ENCODE results near the gene OXCT2. TPM values are rescaled to one million over a fixed set of nuclear protein-coding genes. Genes with fewer than 3 reads are reported as not detected.

Gene OXCT2
- total and polyA plus RNA-seq, 9 of the 15 experiments (the other 6 are each of a cell fraction or from before 2014, with no cell fraction given) = 0.08 to 0.64 (median 0.22) TPM; not detected in 2

DNA sequence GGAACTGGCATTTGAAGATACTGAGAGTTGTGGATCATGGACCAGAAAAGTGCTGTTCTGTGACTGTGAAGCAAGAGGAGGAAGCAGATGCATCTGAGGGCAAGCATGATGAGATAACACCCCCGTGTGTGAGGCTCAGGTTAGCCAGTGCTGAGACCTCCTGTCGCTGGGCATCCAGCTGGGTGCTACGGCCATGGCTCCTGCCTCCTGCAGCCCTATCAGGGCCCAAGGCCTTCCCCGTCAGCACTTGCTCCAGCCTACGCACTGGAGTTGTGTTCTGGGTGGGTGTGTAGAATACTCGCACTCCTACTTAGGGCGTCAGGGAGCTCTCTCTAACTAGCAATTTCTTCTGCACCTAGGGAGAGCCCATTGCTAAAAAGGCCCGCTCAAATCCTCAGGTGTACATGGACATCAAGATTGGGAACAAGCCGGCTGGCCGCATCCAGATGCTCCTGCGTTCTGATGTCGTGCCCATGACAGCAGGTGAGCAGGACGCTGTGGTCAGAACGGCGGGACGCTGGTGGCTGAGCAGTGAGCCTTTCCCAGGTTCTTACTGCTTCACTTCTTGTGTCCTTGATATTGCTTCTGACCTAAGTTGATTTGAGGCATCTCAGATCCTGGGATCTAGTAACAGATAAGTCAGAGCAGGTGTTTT is 26.0 kb downstream of the OXCT2 start:
- ATAC-seq (no peak), DNase-seq (ENCODE audit: extremely low read depth in 1 of 4, low spot score in 3 of 4) (no peak), FAIRE-seq (no peak)
- ChIA-PET CTCF (ENCODE audit: low intra/inter-chr PET ratio) (no interaction called here), POLR2A (interaction anchor here (1.0 to 1.5 kb wide), 2 partner anchors 10 kb away, joined by 3 to 5 read pairs; no protein-coding TSS in a partner anchor)
- intact Hi-C loops (cut with micrococcal nuclease) = no loop called here
- Histone ChIP-seq H3K9ac (ENCODE audit: insufficient read depth in 1 of 2, low read depth in 2 of 2, low read length in 2 of 2) (no peak overlapping the region; a peak in 2 of 4 replicates), H3K4me1 (replicated peaks in 1 of 2; ENCODE audit: control insufficient read depth in 2 of 2, insufficient read depth in 2 of 2, low read length in 2 of 2) (peaks cover 3% of the 10 kb centered on the region in 2 experiments; a peak in 2 of 5 replicates), H3K36me3 (ENCODE audit: control insufficient read depth, insufficient read depth, low read length) (peaks cover 95% of the 10 kb centered on the region), H3K79me2 (ENCODE audit: control insufficient read depth, insufficient read depth, low read length) (peaks cover 8% of the 10 kb centered on the region; the same call in 2 of the 3 replicates), H3K9me3 (replicated peaks; ENCODE audit: control insufficient read depth, insufficient read depth, low read depth, low read length) (no peaks in the 10 kb centered on the region), H3K4me2 (ENCODE audit: insufficient read depth, low read length) (no peak overlapping the region), H3K27me3 (ENCODE audit: control insufficient read depth in 2 of 2, insufficient read depth in 2 of 2, low read length in 2 of 2) (no peaks in the 10 kb centered on the region), H3K9me1 (ENCODE audit: control insufficient read depth, insufficient read depth, low read length) (no peaks in the 10 kb centered on the region), H2AFZ (ENCODE audit: low read depth, low read length) (no peak overlapping the region), H3K27ac (ENCODE audit: extremely low read depth, low read depth, low read length) (no peak overlapping the region), H4K20me1 (replicated peaks; ENCODE audit: control insufficient read depth, insufficient read depth, low read length) (no peaks in the 10 kb centered on the region), H3K4me3 (no peak overlapping the region)
- 91% methylated on average over 16 of the region's 16 CpGs for WGBS (ENCODE audit: insufficient coverage, low coverage, missing lambda C conversion rate)
- TF ChIP-seq PHF20 (IDR thresholded peaks at IDR 0.05; ENCODE audit: partially characterized antibody) (no peak), RBFOX2 (IDR thresholded peaks at IDR 0.05; ENCODE audit: low read depth, low read length) (peak; percentile 35; the same call in 1 of the 2 replicates), ZBED1 (IDR thresholded peaks at IDR 0.05) (no peak)
- no TSS peak for BruUV-seq (replicated peaks)
- in situ Hi-C loops (cut with MboI) = no loop called here

DNA sequence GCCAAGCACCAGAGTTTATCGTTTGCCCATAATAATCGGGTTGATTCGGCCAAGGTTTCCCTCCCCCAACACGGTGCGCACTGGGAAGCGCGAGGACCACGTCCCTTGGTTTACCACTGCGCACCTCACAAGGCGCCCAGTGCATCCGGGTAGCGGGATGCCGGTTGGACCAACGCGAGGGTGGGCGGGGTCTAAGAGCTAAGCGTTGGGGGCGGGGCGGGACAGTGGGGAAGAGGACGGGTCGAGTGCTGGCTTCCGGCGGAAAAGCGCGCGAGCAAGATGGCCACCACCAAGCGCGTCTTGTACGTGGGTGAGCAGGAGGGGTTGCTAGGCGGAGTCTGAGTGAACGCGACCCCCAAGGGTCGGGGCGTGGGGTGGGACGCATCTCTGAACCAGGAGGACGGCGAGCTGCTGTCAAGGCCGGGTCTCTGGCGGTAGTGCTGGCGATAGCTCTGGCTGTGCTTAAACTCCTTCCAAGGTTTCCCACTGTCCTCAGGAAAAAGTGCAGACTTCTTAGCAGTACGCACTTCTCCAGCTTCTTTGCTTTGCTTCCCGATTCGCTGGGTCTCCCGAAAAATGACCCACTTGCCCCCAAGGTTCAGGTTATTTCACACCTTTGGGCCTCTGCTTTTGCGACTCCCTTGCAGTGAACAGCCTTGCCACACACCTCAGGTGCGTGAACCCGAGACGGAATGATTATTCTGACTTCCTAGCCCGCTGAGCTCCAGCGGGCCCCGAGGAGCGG is 32.4 kb downstream of the OXCT2 start, which contains the start of gene PPIE:
TSS of gene PPIE (plus strand) at position 261 of the 745 bp plus-strand sequence. CDS start at position 280, 19 bp downstream.
- in situ Hi-C loops (cut with MboI) (no loop called here), intact Hi-C loops (cut with micrococcal nuclease) (no loop called here)
- peak; percentile 96 to 99 (median 98) for DNase-seq (ENCODE audit: extremely low read depth in 1 of 4, low spot score in 3 of 4)
- peaks cover 14 to 15% of the 10 kb centered on the region in 2 experiments; a peak in 4 of 5 replicates for H3K4me1 ChIP-seq (replicated peaks in 1 of 2; ENCODE audit: control insufficient read depth in 2 of 2, insufficient read depth in 2 of 2, low read length in 2 of 2)
- BruUV-seq (replicated peaks) = no TSS peak
- no peaks in the 10 kb centered on the region for H3K9me3 ChIP-seq (replicated peaks; ENCODE audit: control insufficient read depth, insufficient read depth, low read depth, low read length)
- H3K27ac ChIP-seq (ENCODE audit: extremely low read depth, low read depth, low read length) = peak within 1 kb of the TSS; percentile 86
- H4K20me1 ChIP-seq (replicated peaks; ENCODE audit: control insufficient read depth, insufficient read depth, low read length) = no peaks in the 10 kb centered on the region
- ChIA-PET POLR2A (interaction anchor here (0.6 to 1.5 kb wide), 21 partner anchors 10 to 793 kb away, joined by 3 to 6 read pairs (median 3); partner anchors contain the start of genes HPCAL4 and ZNF684), CTCF (ENCODE audit: low intra/inter-chr PET ratio) (no interaction called here)
- WGBS (ENCODE audit: insufficient coverage, low coverage, missing lambda C conversion rate) = under 1% methylated on average over 47 of the region's 52 CpGs
- peak within 1 kb of the TSS; percentile 88 for H3K4me3 ChIP-seq
- H3K4me2 ChIP-seq (ENCODE audit: insufficient read depth, low read length) = peak within 1 kb of the TSS; percentile 99
- ATAC-seq = peak; percentile 100
- H2AFZ ChIP-seq (ENCODE audit: low read depth, low read length) = peak within 1 kb of the TSS; percentile 99
- peaks cover 23% of the 10 kb centered on the region for H3K79me2 ChIP-seq (ENCODE audit: control insufficient read depth, insufficient read depth, low read length)
- peaks cover 42% of the 10 kb centered on the region for H3K36me3 ChIP-seq (ENCODE audit: control insufficient read depth, insufficient read depth, low read length)
- peaks cover 7 to 14% of the 10 kb centered on the region in 2 experiments for H3K27me3 ChIP-seq (ENCODE audit: control insufficient read depth in 2 of 2, insufficient read depth in 2 of 2, low read length in 2 of 2)
- FAIRE-seq = peak; percentile 85
- H3K9ac ChIP-seq (ENCODE audit: insufficient read depth in 1 of 2, low read depth in 2 of 2, low read length in 2 of 2) = peak within 1 kb of the TSS; percentile 94 to 97
- no peaks in the 10 kb centered on the region for H3K9me1 ChIP-seq (ENCODE audit: control insufficient read depth, insufficient read depth, low read length)
- TF ChIP-seq STAG1 (CRISPR knock-in tag; IDR thresholded peaks at IDR 0.05; ENCODE audit: borderline replicate concordance) (0 out of 2 replicates have a peak, but pooled peaks have one; percentile 21), ZNF785 (CRISPR knock-in tag; IDR thresholded peaks at IDR 0.05) (no peak), ZBTB1 (CRISPR knock-in tag; IDR thresholded peaks at IDR 0.05; ENCODE audit: borderline replicate concordance, low read depth) (peak; percentile 63; the same call in 1 of the 2 replicates), ZNF583 (CRISPR knock-in tag; IDR thresholded peaks at IDR 0.05) (no peak), SRSF9 (IDR thresholded peaks at IDR 0.05; ENCODE audit: borderline replicate concordance, low read depth, low read length) (no peak), RBM34 (IDR thresholded peaks at IDR 0.05; ENCODE audit: borderline replicate concordance, insufficient read depth, low read length) (no peak), TBL1XR1 (IDR thresholded peaks at IDR 0.05; ENCODE audit: low read length in 2 of 2) (0 out of 4 replicates have a peak, but pooled peaks of 1 of the 2 experiments have one; percentile 7), CREM (IDR thresholded peaks at IDR 0.05; ENCODE audit: low read depth) (peak; percentile 82), ZNF239 (CRISPR knock-in tag; IDR thresholded peaks at IDR 0.05) (no peak)

Data from K562 (cell line).